GM12892 (cell line): ENCODE data around the gene ZEB2.

Experiments used
- POLR2A ChIP-seq: IDR thresholded peaks from 2 replicates; pipeline ENCODE4 v1.6.1; 2011; ENCODE audit warnings: low read depth, low read length, control low read depth
- POLR2AphosphoS5 ChIP-seq: IDR thresholded peaks from 2 replicates; pipeline ENCODE4 v1.6.1; 2011; ENCODE audit warnings: low read depth, low read length, control low read depth
- TAF1 ChIP-seq: IDR thresholded peaks from 2 replicates; pipeline ENCODE4 v1.6.1; 2011; ENCODE audit warnings: low read depth, mild to moderate bottlenecking, control low read depth, low read length, borderline replicate concordance

- no peak for TF ChIP-seq POLR2A
- no peak for TF ChIP-seq POLR2AphosphoS5
- TF ChIP-seq TAF1: no peak
Observed at GRCh38 chr2:144441711-144442141, 78.2 kb downstream of the ZEB2 start.
